Stimulated activated CD4-positive, alpha-beta T cell treated with anti-CD3 and anti-CD28 coated beads, Interleukin-4, amount 100 ng/mL, for 48 hours (primary cell): ENCODE data around the gene PLXNB3.

ENCODE experiments used
- DNase-seq, 2 donors: peaks; one replicate each; pipeline ENCODE4 v3.0.0-alpha.2; 2020; ENCODE audit warnings: low read depth in 2 of 2

The PLXNB3 gene

GRCh38 chrX:153773741-153774575 lies 9.9 kb downstream of the PLXNB3 start:
- DNase-seq, result no peak

GRCh38 chrX:153774576-153775292 lies 10.7 kb downstream of the PLXNB3 start:
- DNase-seq, result no peak

DNA sequence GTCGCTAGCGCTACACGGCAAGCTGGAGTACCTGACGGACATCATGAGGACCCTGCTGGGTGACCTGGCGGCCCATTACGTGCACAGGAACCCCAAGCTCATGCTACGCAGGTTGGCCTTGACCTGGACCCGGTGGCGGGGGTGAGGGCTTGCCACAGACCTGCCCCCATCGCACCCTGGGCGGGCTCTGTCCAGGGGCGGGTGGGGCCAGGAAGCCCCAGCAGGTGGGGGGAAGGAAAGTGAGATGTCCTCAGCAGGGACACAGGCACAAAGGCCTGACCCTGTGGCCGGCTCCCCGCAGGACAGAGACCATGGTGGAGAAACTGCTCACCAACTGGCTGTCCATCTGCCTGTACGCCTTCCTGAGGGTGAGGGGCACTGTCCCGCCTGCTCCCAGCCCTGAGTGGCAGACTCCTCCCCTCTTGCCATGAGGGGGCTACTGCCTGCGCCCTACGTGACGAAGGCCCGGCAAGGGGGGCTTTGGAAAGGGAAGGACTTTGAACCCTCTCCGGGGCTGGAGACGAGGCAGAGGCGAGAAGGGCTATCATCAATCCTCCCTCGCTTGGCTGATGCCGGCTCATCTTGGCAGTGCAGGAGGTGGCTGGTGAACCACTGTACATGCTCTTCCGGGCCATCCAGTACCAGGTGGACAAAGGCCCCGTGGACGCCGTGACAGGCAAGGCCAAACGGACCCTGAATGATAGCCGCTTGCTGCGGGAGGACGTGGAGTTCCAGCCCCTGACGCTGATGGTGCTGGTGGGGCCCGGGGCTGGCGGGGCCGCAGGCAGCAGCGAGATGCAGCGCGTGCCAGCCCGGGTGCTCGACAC lies 11.5 kb downstream of the PLXNB3 start:
- DNase-seq, result no peak

GRCh38 chrX:153776120-153776599 lies 12.1 kb downstream of the PLXNB3 start:
- no peak for DNase-seq

DNA sequence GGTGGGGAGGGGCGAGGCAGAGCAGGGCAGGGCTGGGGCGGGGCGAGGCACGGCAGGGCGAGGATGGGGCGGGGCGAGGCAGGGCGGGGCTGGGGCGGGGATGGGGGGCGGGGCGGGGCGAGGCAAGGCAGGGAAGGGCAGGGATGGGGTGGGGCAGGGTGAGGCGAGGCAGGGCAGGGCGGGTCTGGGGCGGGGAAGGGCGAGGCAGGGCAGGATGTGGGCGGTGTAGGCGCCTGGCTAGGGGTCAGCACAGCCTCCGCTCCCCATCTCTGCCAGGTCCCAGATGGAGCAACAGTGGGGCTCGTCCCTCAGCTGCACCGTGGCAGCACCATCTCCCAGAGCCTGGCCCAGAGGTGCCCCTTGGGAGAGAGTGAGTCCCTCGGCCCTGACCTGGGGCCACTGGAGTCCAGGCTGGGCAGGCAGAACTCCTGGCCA lies 12.6 kb downstream of the PLXNB3 start:
- DNase-seq, result no peak

- DNase-seq, result no peak
Observed at GRCh38 chrX:153777261-153778090, 13.4 kb downstream of the PLXNB3 start.

DNA sequence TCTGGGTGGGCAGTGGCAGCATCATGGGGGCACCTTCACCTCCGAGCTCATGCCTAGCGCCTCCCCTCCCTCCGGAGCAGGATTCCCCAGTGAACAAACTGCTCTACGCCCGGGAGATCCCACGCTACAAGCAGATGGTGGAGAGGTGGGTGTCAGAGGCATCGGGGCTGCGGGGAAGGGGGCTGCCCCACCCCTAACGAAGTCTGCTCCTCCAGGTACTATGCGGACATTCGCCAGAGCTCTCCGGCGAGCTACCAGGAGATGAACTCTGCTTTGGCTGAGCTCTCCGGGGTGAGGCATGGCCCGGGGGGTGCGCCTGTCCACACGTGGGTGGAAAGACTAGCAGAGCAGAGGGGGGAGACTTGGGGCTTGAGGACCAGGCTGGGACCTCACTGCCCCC lies 14.1 kb downstream of the PLXNB3 start:
- no peak for DNase-seq

- no peak for DNase-seq
Observed at GRCh38 chrX:153778684-153779101, 14.6 kb downstream of the PLXNB3 start.

DNA sequence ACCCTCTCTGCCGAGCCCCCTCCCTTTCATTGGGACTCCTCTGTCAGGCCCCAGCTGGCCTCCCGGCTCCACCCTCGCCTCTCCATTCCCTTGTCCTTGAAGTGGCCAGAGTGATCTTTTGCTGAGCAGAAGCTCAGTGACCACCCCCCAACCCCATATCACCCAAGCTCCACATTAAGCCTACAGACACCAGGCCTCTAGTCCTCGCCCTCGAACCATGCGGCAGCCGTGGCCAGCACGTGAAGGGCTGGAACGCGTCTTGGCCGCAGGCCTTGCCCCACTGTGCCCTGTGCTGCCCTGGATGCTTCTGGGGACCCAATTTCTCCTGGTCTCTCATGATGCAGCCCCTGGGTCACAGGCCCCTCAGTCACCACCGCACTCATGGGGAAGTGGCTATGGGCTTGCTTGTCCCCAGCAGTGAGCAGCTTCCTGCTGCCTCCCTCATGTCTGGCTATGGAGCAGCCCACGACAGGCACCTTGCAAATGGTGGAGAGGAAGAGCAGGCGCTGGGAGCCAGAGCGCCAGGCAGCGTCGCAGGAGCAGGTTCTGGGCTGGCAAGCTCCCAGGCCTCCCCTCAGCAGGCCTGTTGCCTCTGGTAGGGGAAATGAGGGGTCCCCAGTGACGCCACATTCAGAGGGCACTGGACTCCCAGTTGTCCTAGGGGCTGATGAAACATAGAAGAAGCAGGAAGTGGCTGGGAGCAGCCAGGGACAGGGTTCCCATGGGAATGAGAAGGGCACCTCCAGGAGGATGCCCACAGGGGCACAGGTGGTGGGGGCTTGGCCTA lies 16.0 kb downstream of the PLXNB3 start:
- DNase-seq, result no peak

GRCh38 chrX:153780678-153781427 lies 16.8 kb downstream of the PLXNB3 start, which contains the start of gene SRPK3:
Gene SRPK3 (plus strand): TSS chrX:153781041. CDS start chrX:153781087, 46 bp downstream.
- DNase-seq, result no peak

DNA sequence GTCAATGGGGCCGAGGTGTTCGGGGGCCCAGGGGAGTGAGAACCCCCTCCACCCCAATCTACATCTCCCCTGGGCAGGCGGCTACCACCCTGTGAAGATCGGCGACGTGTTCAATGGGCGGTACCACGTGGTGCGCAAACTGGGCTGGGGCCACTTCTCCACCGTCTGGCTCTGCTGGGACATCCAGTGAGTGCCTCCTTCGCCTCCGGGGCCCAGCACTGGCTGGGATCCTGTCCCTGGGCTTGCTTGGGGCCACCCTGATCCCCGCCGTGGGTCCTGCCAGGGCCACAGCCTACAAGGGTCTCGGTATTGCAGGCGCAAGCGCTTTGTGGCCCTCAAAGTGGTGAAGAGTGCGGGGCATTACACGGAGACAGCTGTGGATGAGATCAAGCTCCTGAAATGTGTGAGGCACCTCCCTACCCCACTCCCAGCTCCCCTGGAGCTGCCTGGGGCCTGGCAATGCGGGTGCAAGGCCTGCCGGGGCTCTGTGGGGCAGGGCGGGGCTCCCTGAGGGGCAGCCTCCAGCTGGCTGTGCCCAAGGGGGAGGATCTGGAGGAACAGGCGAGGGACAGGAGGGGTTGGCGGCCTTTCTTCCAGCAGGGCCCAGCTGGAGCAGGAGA lies 17.5 kb downstream of the PLXNB3 start:
- DNase-seq, result no peak

GRCh38 chrX:153782313-153782712 lies 18.3 kb downstream of the PLXNB3 start:
- no peak for DNase-seq

- no peak for DNase-seq
Observed at GRCh38 chrX:153782871-153783270, 18.8 kb downstream of the PLXNB3 start.

GRCh38 chrX:153783378-153784013 lies 19.4 kb downstream of the PLXNB3 start:
- no peak for DNase-seq

GRCh38 chrX:153784325-153784967 lies 20.4 kb downstream of the PLXNB3 start:
- DNase-seq, result no peak

DNA sequence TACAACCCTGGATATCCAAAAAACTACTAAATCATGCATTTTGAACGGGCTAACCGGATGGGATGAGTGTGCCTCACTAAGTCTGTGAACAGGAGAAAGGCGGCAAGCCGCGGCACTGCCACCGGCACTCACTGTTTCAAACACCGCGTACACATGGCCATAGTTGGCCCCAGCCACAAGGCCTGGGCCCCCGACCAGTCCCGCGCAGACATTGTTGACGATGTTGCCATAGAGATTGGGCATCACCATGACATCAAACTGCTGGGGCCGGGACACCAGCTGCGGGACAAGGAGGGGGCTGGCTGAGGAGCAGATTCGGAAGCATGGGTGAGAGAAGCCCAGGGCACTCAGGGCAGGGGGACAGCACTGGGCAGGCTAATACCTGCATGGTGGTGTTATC lies 22.6 kb downstream of the PLXNB3 start:
- DNase-seq, result no peak

DNA sequence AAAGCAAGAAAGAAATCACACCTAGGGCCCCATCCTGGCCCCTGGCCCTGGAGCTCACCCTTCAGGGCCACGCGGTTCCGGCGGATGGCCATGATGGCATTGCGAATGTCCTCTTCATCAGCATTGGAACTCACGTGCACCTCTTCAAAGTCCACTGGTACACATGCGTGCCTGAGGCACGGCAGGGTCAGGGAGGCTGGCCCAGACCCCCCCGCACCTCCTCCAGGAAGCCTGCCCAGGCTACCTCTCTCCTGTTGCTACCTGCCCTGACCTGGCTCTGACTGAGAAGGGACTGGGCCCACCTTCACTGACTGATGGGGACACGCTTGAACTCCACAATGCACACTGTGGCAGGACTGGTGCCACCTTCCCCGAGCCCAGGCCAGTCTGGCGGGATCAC lies 25.6 kb downstream of the PLXNB3 start:
- DNase-seq, result no peak
